Measurements from ENCODE around the gene EIF2S2.

- no peak for TF ChIP-seq SP1 (IDR thresholded peaks at IDR 0.05)
- no peak for TF ChIP-seq BHLHE40 (IDR thresholded peaks at IDR 0.05; ENCODE audit: borderline replicate concordance)
- no peak for TF ChIP-seq CTBP1 (IDR thresholded peaks at IDR 0.05; ENCODE audit: borderline replicate concordance)
- TF ChIP-seq ELF4 (IDR thresholded peaks at IDR 0.05) = no peak
- no peak for TF ChIP-seq LEF1 (IDR thresholded peaks at IDR 0.05; ENCODE audit: borderline replicate concordance)
Measured at GRCh38 chr20:34069341-34070078, 42.5 kb downstream of the EIF2S2 start.

Data from HEK293T (cell line).